ENCODE data around the gene GREB1L. TPM values are rescaled to one million over a fixed set of nuclear protein-coding genes. Genes with fewer than 3 reads are reported as not detected.

Gene GREB1L
- total and polyA plus RNA-seq, 9 of the 15 experiments (the other 6 are each of a cell fraction or from before 2014, with no cell fraction given) = 0.03 TPM; not detected in 8

- H3K9me3 ChIP-seq (replicated peaks; ENCODE audit: control insufficient read depth, insufficient read depth, low read depth, low read length) = no peaks in the 10 kb centered on the region
- BruUV-seq (replicated peaks) = no TSS peak
- in situ Hi-C loops (cut with MboI) (no loop called here), intact Hi-C loops (cut with micrococcal nuclease) (no loop called here)
- no peaks in the 10 kb centered on the region for H3K9me1 ChIP-seq (ENCODE audit: control insufficient read depth, insufficient read depth, low read length)
- DNase-seq (ENCODE audit: extremely low read depth in 1 of 4, low spot score in 3 of 4) = no peak
- TF ChIP-seq ZNF512 (tag; IDR thresholded peaks at IDR 0.05) = no peak
- TF ChIP-seq POLR2A (conservative IDR thresholded peaks at IDR 0.05) = no peak
- TF ChIP-seq RNF2 (IDR thresholded peaks at IDR 0.05) = no peak
- no peak for TF ChIP-seq FOXK2 (conservative IDR thresholded peaks at IDR 0.05 in 1 of 2, IDR thresholded peaks at IDR 0.05 in 1 of 2; ENCODE audit: low read depth in 2 of 2)
- POLR2A ChIA-PET = no interaction called here
- no peak overlapping the region for H3K9ac ChIP-seq (ENCODE audit: insufficient read depth in 1 of 2, low read depth in 2 of 2, low read length in 2 of 2)
- no peaks in the 10 kb centered on the region for H3K27me3 ChIP-seq (ENCODE audit: control insufficient read depth in 2 of 2, insufficient read depth in 2 of 2, low read length in 2 of 2)
- no peaks in the 10 kb centered on the region for H3K79me2 ChIP-seq (ENCODE audit: control insufficient read depth, insufficient read depth, low read length)
- no peak overlapping the region for H3K4me3 ChIP-seq
- no peak overlapping the region for H3K4me2 ChIP-seq (ENCODE audit: insufficient read depth, low read length)
- FAIRE-seq = no peak
- H3K36me3 ChIP-seq (ENCODE audit: control insufficient read depth, insufficient read depth, low read length) = no peaks in the 10 kb centered on the region
- no peak overlapping the region for H2AFZ ChIP-seq (ENCODE audit: low read depth, low read length)
- no peak overlapping the region for H3K27ac ChIP-seq (ENCODE audit: extremely low read depth, low read depth, low read length)
- H4K20me1 ChIP-seq (replicated peaks; ENCODE audit: control insufficient read depth, insufficient read depth, low read length) = no peaks in the 10 kb centered on the region
- H3K4me1 ChIP-seq (replicated peaks in 1 of 2; ENCODE audit: control insufficient read depth in 2 of 2, insufficient read depth in 2 of 2, low read length in 2 of 2) = no peaks in the 10 kb centered on the region
- 0% methylated on average over 2 of the region's 2 CpGs for WGBS (ENCODE audit: insufficient coverage, low coverage, missing lambda C conversion rate)
- no peak for ATAC-seq
- CTCF ChIA-PET (ENCODE audit: low intra/inter-chr PET ratio) = no interaction called here
These were observed 20.2 kb downstream of the GREB1L start for GRCh38 chr18:21262244-21262643.

- no TSS peak for BruUV-seq (replicated peaks)
- in situ Hi-C loops (cut with MboI) = no loop called here
- Histone ChIP-seq H3K4me3 (no peak overlapping the region), H4K20me1 (replicated peaks; ENCODE audit: control insufficient read depth, insufficient read depth, low read length) (no peaks in the 10 kb centered on the region), H3K9me3 (replicated peaks; ENCODE audit: control insufficient read depth, insufficient read depth, low read depth, low read length) (no peaks in the 10 kb centered on the region), H3K4me1 (replicated peaks in 1 of 2; ENCODE audit: control insufficient read depth in 2 of 2, insufficient read depth in 2 of 2, low read length in 2 of 2) (no peaks in the 10 kb centered on the region), H2AFZ (ENCODE audit: low read depth, low read length) (no peak overlapping the region), H3K36me3 (ENCODE audit: control insufficient read depth, insufficient read depth, low read length) (no peaks in the 10 kb centered on the region), H3K4me2 (ENCODE audit: insufficient read depth, low read length) (no peak overlapping the region), H3K9ac (ENCODE audit: insufficient read depth in 1 of 2, low read depth in 2 of 2, low read length in 2 of 2) (no peak overlapping the region), H3K9me1 (ENCODE audit: control insufficient read depth, insufficient read depth, low read length) (no peaks in the 10 kb centered on the region), H3K27me3 (ENCODE audit: control insufficient read depth in 2 of 2, insufficient read depth in 2 of 2, low read length in 2 of 2) (no peaks in the 10 kb centered on the region), H3K79me2 (ENCODE audit: control insufficient read depth, insufficient read depth, low read length) (no peaks in the 10 kb centered on the region), H3K27ac (ENCODE audit: extremely low read depth, low read depth, low read length) (no peak overlapping the region)
- FAIRE-seq (no peak), ATAC-seq (no peak), DNase-seq (ENCODE audit: extremely low read depth in 1 of 4, low spot score in 3 of 4) (no peak)
- 0% methylated on average over 2 of the region's 2 CpGs for WGBS (ENCODE audit: insufficient coverage, low coverage, missing lambda C conversion rate)
- POLR2A ChIA-PET = no interaction called here
- CTCF ChIA-PET (ENCODE audit: low intra/inter-chr PET ratio) = no interaction called here
- intact Hi-C loops (cut with micrococcal nuclease) = no loop called here
- TF ChIP-seq ELK3 (CRISPR knock-in tag; IDR thresholded peaks at IDR 0.05) (no peak), ZBTB12 (CRISPR knock-in tag; IDR thresholded peaks at IDR 0.05) (no peak), C11orf30 (IDR thresholded peaks at IDR 0.05; ENCODE audit: low read depth) (peak; percentile 80), MAFF (IDR thresholded peaks at IDR 0.05; ENCODE audit: low read length) (peak; percentile 92)
These were observed 20.9 kb downstream of the GREB1L start for GRCh38 chr18:21262979-21263378.
